RWPE2 (cell line): ENCODE results near the gene ATF7.
"Not testable (repeated sequence)": the region's sequence is repeated elsewhere in the genome, so short reads cannot be mapped to it uniquely, and the experiment has no call there.

ENCODE experiments used
- ATAC-seq: fragments of 200-7000 bp; cut with Tn5 transposase; 3 replicates; pipeline ENCODE4 v1.9.1; 2021; ENCODE audit warnings: low read depth
- DNase-seq: peaks from one replicate; pipeline ENCODE4 v3.0.0-alpha.2; 2020; ENCODE audit warnings: low spot score
- H3K27ac ChIP-seq: fragments of 450-650 bp; 2 replicates; pipeline ENCODE4 v1.5.1; 2017; ENCODE audit warnings: mild to moderate bottlenecking; ENCODE audit not compliant: poor library complexity, severe bottlenecking
- H3K27me3 ChIP-seq: fragments of 250-450 bp; sonication (Bioruptor Pico); 2 replicates; pipeline ENCODE4 v1.5.1; 2021; ENCODE audit warnings: mild to moderate bottlenecking, moderate library complexity; ENCODE audit not compliant: insufficient read depth, poor library complexity, severe bottlenecking
- H3K36me3 ChIP-seq: fragments of 250-450 bp; sonication (Bioruptor Pico); 2 replicates; pipeline ENCODE4 v1.5.1; 2020; ENCODE audit warnings: low read depth, mild to moderate bottlenecking, moderate library complexity
- H3K4me1 ChIP-seq: fragments of 250-450 bp; sonication (Bioruptor Pico); 2 replicates; pipeline ENCODE4 v1.5.1; 2021; ENCODE audit warnings: mild to moderate bottlenecking, moderate library complexity; ENCODE audit not compliant: insufficient read depth, poor library complexity, severe bottlenecking
- H3K4me3 ChIP-seq: fragments of 250-450 bp; sonication (Bioruptor Pico); 2 replicates; pipeline ENCODE4 v1.5.1; 2021; ENCODE audit warnings: mild to moderate bottlenecking, moderate library complexity; ENCODE audit not compliant: severe bottlenecking
- H3K9me3 ChIP-seq: fragments of 250-450 bp; sonication (Bioruptor Pico); 2 replicates; pipeline ENCODE4 v1.5.1; 2021; ENCODE audit warnings: mild to moderate bottlenecking, moderate library complexity; ENCODE audit not compliant: severe bottlenecking
- TF ChIP-seq, protein P1 (sequence below): fragments of 450-650 bp; IDR thresholded peaks from one replicate; pipeline ENCODE4 v1.5.1; 2017; ENCODE audit warnings: mild to moderate bottlenecking, moderate library complexity; ENCODE audit not compliant: poor library complexity, severe bottlenecking

Gene ATF7

DNA sequence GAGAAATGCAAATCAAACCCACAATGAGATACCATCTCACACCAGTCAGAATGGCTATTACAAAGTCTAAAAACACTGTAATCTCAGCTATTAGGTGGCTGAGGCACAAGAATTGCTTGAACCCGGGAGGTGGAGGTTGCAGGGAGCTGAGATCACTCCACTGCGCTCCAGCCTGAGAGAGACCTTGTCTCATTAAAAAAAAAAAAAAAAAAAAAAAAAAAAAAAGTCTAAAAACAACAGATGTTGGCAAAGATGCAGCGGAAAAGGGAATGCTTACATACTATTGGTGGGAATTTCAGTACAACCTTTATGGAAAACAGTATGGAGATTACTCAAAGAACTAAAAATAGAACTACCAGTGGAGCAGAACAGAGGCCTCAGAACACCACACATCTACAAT, 19.0 kb upstream of the ATF7 start:
- no peaks in the 10 kb centered on the region for H3K4me1 ChIP-seq
- ATAC-seq (no peak), DNase-seq (no peak)
- no peak overlapping the region for H3K4me3 ChIP-seq
- no peaks in the 10 kb centered on the region for H3K27me3 ChIP-seq
- H3K36me3 ChIP-seq: no peaks in the 10 kb centered on the region
- H3K27ac ChIP-seq: no peak overlapping the region
- H3K9me3 ChIP-seq: no peaks in the 10 kb centered on the region
- TF ChIP-seq, protein P1, sequence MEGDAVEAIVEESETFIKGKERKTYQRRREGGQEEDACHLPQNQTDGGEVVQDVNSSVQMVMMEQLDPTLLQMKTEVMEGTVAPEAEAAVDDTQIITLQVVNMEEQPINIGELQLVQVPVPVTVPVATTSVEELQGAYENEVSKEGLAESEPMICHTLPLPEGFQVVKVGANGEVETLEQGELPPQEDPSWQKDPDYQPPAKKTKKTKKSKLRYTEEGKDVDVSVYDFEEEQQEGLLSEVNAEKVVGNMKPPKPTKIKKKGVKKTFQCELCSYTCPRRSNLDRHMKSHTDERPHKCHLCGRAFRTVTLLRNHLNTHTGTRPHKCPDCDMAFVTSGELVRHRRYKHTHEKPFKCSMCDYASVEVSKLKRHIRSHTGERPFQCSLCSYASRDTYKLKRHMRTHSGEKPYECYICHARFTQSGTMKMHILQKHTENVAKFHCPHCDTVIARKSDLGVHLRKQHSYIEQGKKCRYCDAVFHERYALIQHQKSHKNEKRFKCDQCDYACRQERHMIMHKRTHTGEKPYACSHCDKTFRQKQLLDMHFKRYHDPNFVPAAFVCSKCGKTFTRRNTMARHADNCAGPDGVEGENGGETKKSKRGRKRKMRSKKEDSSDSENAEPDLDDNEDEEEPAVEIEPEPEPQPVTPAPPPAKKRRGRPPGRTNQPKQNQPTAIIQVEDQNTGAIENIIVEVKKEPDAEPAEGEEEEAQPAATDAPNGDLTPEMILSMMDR: no peak

DNA sequence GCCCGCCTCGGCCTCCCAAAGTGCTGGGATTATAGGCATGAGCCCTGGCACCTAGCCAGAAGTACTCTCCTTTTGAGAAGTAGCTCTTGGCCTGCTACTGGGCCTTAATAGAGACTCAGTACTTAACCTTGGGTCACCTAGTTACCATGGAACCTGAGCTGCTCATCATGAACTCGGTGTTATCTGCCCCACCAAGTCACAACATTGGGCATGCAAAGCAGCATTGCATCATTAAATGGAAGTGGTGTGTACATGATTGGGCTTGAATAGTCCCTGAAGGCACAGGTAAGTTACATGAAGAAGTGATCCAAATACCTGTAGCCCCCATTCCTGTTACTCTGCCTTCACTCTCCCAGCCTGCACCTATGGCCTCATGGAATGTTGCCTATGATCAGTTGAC, 18.0 kb upstream of the ATF7 start:
- DNase-seq: no peak

DNA sequence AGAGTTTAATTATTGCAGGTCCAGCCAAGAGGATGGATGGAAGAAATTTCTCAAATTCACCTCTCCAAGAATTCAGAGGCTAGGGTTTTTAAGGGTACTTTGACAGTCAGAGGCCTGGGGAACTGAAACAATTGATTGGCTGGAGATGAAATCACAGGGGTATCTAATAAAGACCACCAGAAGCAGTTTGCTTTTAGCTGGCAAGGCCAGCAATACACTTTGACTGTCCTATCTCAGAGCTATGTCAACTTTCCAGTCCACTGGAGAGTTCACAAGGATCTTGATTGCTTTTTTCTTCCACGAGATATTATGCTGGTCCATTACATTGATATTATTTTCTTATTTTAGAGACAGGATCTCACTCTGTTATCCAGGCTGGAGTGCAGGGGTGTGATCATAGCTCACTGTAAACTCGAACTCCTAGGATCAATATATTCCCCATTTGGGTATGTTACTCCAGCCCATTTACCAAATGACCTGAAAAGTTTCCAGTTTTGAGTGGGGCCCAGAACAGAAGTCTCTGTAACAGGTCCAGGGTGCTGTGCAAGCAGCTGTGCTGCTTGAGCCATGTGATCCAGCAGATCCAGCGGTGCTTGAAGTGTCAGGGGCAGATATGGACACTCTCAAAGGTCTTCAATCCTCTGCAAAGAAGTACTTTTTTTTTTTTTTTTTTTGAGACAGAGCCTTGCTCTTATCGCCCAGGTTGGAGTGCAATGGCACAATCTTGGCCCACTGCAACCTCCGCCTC, 17.2 kb upstream of the ATF7 start:
- no peaks in the 10 kb centered on the region for H3K36me3 ChIP-seq
- no peak overlapping the region for H3K4me3 ChIP-seq
- DNase-seq (no peak), ATAC-seq (no peak)
- TF ChIP-seq, protein P1: no peak
- H3K4me1 ChIP-seq: no peaks in the 10 kb centered on the region
- H3K9me3 ChIP-seq: no peaks in the 10 kb centered on the region
- H3K27me3 ChIP-seq: no peaks in the 10 kb centered on the region
- no peak overlapping the region for H3K27ac ChIP-seq

More for the DNA sequence above, 18.0 kb upstream of the ATF7 start:
- Histone ChIP-seq H3K9me3 (no peaks in the 10 kb centered on the region), H3K4me3 (no peak overlapping the region), H3K36me3 (no peaks in the 10 kb centered on the region), H3K27me3 (no peaks in the 10 kb centered on the region), H3K27ac (no peak overlapping the region), H3K4me1 (no peaks in the 10 kb centered on the region)
- TF ChIP-seq, protein P1: no peak
- no peak for ATAC-seq

DNA sequence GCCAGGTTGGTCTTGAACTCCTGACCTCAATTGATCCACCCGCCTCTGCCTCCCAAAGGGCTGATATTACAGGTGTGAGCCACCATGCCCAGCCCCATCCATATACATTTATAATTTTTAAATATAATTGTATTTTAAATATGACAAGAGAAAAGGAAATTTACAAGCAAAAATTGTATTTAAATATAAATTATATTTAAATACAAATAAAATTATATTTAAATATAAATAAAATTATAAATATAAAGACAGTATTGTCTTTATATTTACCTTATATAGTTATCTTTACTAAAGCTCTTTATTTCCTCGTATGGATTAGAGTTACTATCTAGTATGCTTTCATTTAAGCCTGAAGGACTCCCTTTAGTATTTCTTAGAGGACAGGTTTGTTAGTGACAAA, 11.9 kb upstream of the ATF7 start:
- H3K27ac ChIP-seq: no peak overlapping the region
- H3K4me3 ChIP-seq: no peak overlapping the region
- DNase-seq: no peak
- no peaks in the 10 kb centered on the region for H3K36me3 ChIP-seq
- no peak for ATAC-seq
- no peaks in the 10 kb centered on the region for H3K4me1 ChIP-seq
- TF ChIP-seq, protein P1: no peak
- H3K27me3 ChIP-seq: no peaks in the 10 kb centered on the region
- no peaks in the 10 kb centered on the region for H3K9me3 ChIP-seq

DNA sequence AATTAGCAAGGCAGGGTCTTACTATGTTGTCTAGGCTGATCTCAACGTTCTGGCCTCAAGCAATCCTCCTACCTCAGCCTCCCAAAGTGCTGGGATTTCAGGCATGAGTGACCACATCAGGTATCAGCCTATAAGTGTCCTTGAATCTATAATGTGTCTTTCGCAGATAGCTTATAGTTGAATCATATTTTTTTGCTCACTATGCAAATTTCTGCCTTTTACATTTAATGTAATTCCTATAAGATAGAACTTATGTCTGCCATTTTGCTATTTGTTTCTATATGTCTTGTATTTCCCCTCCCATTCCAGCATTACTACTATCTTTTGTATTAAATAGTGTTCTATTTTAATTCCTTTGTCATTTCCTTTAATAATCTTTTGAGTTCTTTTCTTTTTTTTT, 10.5 kb upstream of the ATF7 start:
- no peak for ATAC-seq
- DNase-seq: no peak
- H3K27ac ChIP-seq: no peak overlapping the region
- no peaks in the 10 kb centered on the region for H3K4me1 ChIP-seq
- H3K27me3 ChIP-seq: no peaks in the 10 kb centered on the region
- TF ChIP-seq, protein P1: no peak
- H3K9me3 ChIP-seq: no peaks in the 10 kb centered on the region
- H3K36me3 ChIP-seq: no peaks in the 10 kb centered on the region
- no peak overlapping the region for H3K4me3 ChIP-seq

DNA sequence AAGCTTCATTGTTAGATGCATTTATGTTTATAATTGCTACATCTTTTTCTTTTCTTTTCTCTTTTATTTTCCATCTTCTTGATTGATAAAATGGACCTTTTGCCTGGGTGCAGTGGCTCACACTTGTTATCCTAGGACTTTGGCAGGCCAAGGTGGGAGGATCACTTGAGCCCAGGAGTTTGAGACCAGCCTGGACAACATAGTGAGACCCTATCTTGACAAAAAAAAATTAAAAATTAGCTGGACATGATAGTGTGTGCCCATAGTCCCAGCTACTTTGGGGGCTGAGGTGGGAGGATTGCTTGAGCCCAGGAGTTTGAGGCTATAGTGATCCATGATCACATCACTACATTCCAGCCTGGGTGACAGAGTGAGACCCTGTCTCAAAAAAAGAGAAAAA, 9.5 kb upstream of the ATF7 start:
- H3K36me3 ChIP-seq, H3K27me3 ChIP-seq, DNase-seq, ATAC-seq, H3K9me3 ChIP-seq, H3K27ac ChIP-seq, H3K4me3 ChIP-seq, H3K4me1 ChIP-seq: not testable (repeated sequence)
